Esophagus muscularis mucosa (tissue), 4 donors: ENCODE measurements around the gene SCAMP3. TPM values are rescaled to one million over a fixed set of nuclear protein-coding genes. Genes with fewer than 3 reads are reported as not detected.

Source experiments
- DNase-seq: peaks from one replicate; pipeline ENCODE4 v3.0.0-alpha.2; 2017; ENCODE audit errors: extremely low spot score
- H3K27ac ChIP-seq, 4 donors: fragments of 200-600 bp; sonication (generic); replicated peaks in 1 of 4; 1 replicate in 3 of 4; 2 replicates in 1 of 4; pipeline ENCODE4 v1.5.1; 2016 to 2019; ENCODE audit warnings: mild to moderate bottlenecking in 1 of 4
- H3K27me3 ChIP-seq, 4 donors: fragments of 200-600 bp; sonication (generic); one replicate each; pipeline versions ENCODE4 v1.5.1 to v1.6.0; 2016 to 2019
- H3K36me3 ChIP-seq, 4 donors: fragments of 200-600 bp; sonication (generic); one replicate each; pipeline ENCODE4 v1.5.1; 2016 to 2019
- H3K4me1 ChIP-seq, 4 donors: fragments of 200-600 bp; sonication (generic); one replicate each; pipeline ENCODE4 v1.5.1; 2016 to 2019
- H3K4me3 ChIP-seq, 4 donors: fragments of 200-600 bp; sonication (generic); 1 replicate in 2 of 4; 2 replicates in 2 of 4; pipeline ENCODE4 v1.5.1; 2016 to 2019; ENCODE audit warnings: mild to moderate bottlenecking in 4 of 4, moderate library complexity in 1 of 4
- H3K9me3 ChIP-seq, 4 donors: fragments of 200-600 bp; sonication (generic); 1 replicate in 3 of 4; 2 replicates in 1 of 4; pipeline ENCODE4 v1.5.1; 2016 to 2019
- CTCF ChIP-seq, 3 experiments: fragments of 200-600 bp in 2 of 3; fragments of 450-650 bp in 1 of 3; sonication (generic) in 2 of 3; IDR thresholded peaks; one replicate each; pipeline ENCODE4 v1.5.1; 2017 to 2019; ENCODE audit warnings: antibody characterized with exemption in 3 of 3, mild to moderate bottlenecking in 2 of 3, moderate library complexity in 1 of 3
- EP300 ChIP-seq: sonication (generic); formaldehyde crosslinking; IDR thresholded peaks from one replicate; pipeline ENCODE4 v1.6.1; 2017; ENCODE audit warnings: antibody characterized with exemption
- POLR2A ChIP-seq: fragments of 450-650 bp; IDR thresholded peaks from one replicate; pipeline ENCODE4 v1.6.1; 2017; ENCODE audit warnings: antibody characterized with exemption, moderate library complexity, mild to moderate bottlenecking, low read depth
- POLR2AphosphoS5 ChIP-seq, 2 donors: sonication (generic); formaldehyde crosslinking; IDR thresholded peaks; one replicate each; pipeline ENCODE4 v1.6.1; 2017; ENCODE audit warnings: antibody characterized with exemption in 2 of 2
- WGBS: methylation state at CpG from one replicate; pipeline ENCODE4 v1.1.5; 2018; 5-methylcytosine and 5-hydroxymethylcytosine counted together
- intact Hi-C: fragments of 100-400 bp; cut with DNase I; formaldehyde crosslinking; loops from one replicate; pipeline ENCODE4 v1.15.1; 2023
- total RNA-seq, 4 donors: library from RNA; depleted of rRNA; stranded (reverse); fragments of >200 nt; gene quantifications; one replicate each; pipeline versions ENCODE4 v1.1.0 to v1.2.1, GENCODE V29; 2016

Gene SCAMP3
- total RNA-seq, 4 donors from 2014 or later, result 33.6 to 56.0 (median 43.5) TPM

DNA sequence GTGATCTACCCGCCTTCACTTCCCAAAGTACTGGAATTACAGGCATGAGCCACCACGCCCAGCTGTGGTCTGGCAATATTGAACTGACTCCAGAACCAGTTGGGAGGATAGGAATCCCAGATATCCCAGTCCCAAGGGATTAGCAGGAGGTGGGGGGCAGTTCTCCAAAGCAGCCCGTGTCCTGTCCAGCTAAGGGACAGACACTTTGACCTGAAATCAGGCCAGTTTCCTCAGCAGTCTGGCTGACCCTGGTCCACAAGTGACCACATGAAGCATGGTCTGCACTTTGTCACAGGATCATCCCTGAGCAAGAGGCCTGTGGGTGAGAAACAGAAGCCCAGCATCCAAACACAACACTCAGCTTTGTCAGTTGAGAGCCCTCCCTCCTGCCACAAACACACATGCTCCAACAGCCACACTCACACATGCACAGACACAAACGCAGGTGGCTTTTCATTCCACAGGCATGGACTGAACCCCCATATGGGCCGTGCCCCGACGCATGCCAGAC lies 43.8 kb upstream of the SCAMP3 start:
- TF ChIP-seq POLR2AphosphoS5 (IDR thresholded peaks at IDR 0.05) (no peak), EP300 (no peak), POLR2A (no peak), CTCF (IDR thresholded peaks at IDR 0.05) (no peak)
- H3K9me3 ChIP-seq, result no peaks in the 10 kb centered on the region
- H3K27ac ChIP-seq, result no peak overlapping the region
- intact Hi-C loops, result no loop called here
- no peak overlapping the region for H3K4me3 ChIP-seq
- H3K4me1 ChIP-seq, result peaks cover 16 to 27% (median 27%) of the 10 kb centered on the region in 4 donors
- 79% methylated on average over 5 of the region's 7 CpGs for WGBS
- peaks cover 0 to 9% (median 5%) of the 10 kb centered on the region in 4 donors for H3K36me3 ChIP-seq
- no peak for DNase-seq
- H3K27me3 ChIP-seq, result no peaks in the 10 kb centered on the region

GRCh38 chr1:155304558-155305063 lies 42.5 kb upstream of the SCAMP3 start:
- Histone ChIP-seq H3K36me3 (no peaks in the 10 kb centered on the region), H3K27ac (no peak overlapping the region), H3K4me3 (no peak overlapping the region), H3K9me3 (no peaks in the 10 kb centered on the region), H3K27me3 (no peaks in the 10 kb centered on the region), H3K4me1 (peaks cover 4 to 15% (median 13%) of the 10 kb centered on the region in 4 donors)
- DNase-seq, result no peak
- 80% methylated on average over 11 of the region's 11 CpGs for WGBS
- intact Hi-C loops, result no loop called here
- TF ChIP-seq POLR2A (no peak), EP300 (no peak), POLR2AphosphoS5 (IDR thresholded peaks at IDR 0.05) (no peak), CTCF (IDR thresholded peaks at IDR 0.05) (no peak)

- H3K4me1 ChIP-seq, result no peaks in the 10 kb centered on the region
- WGBS, result 88% methylated on average over 5 of the region's 5 CpGs
- H3K9me3 ChIP-seq, result no peaks in the 10 kb centered on the region
- DNase-seq, result no peak
- no peak within 1 kb of the TSS for H3K27ac ChIP-seq
- H3K36me3 ChIP-seq, result no peaks in the 10 kb centered on the region
- H3K27me3 ChIP-seq, result peaks cover 0 to 20% (median 0%) of the 10 kb centered on the region in 4 donors
- H3K4me3 ChIP-seq, result no peak within 1 kb of the TSS
- intact Hi-C loops, result no loop called here
- no peak for TF ChIP-seq CTCF (IDR thresholded peaks at IDR 0.05)
These were observed 39.2 kb upstream of the SCAMP3 start, which contains the start of gene PKLR for GRCh38 chr1:155301342-155301841. Gene PKLR (minus strand): TSS chr1:155301438. CDS start chr1:155301395, 43 bp downstream.

DNA sequence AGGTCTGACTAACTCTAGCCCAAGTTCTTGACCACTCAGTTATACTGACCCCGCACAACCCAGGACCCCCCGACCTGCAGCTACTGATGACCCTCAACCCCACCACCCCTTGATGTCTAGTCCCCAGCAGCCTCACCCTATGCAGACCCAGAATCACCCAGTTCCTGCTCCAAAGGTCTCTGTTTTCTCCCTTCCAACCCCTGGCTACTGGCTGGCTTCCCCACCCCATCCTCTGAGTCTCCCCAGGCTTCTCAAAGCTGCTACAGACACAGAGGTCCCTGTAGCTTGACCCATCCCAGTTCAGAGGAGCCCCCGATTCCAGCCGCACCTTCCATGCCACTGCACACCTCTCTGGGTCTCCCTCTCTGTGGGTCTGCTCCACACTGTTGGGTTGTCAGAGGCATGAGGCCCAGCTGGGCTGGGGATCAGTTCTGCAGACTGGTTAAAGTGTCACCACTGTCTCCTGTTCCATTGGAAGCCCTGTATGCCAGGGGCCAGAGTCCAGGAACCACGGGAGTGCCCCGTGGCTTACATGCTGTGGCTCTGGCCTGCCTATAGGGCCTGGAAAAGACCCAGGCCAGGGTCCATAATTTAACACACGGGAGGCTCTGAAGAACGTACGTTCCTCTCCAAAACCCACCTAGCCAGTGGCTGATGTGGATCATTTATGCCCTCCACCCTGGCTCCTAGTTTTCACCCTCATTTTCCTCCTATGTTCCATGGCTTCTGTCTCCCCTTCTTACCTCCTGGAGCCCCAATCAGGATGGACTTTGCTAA lies 38.6 kb upstream of the SCAMP3 start:
- TF ChIP-seq CTCF (IDR thresholded peaks at IDR 0.05), result no peak
- no peak for TF ChIP-seq POLR2A
- no peak for TF ChIP-seq EP300
- TF ChIP-seq POLR2AphosphoS5 (IDR thresholded peaks at IDR 0.05), result no peak

More for the DNA sequence above, 38.6 kb upstream of the SCAMP3 start:
- no peak overlapping the region for H3K4me3 ChIP-seq
- intact Hi-C loops, result no loop called here
- no peaks in the 10 kb centered on the region for H3K9me3 ChIP-seq
- no peak for DNase-seq
- no peaks in the 10 kb centered on the region for H3K36me3 ChIP-seq
- peaks cover 0 to 26% (median 1%) of the 10 kb centered on the region in 4 donors for H3K27me3 ChIP-seq
- peaks cover 0 to 1% (median under 1%) of the 10 kb centered on the region in 4 donors for H3K4me1 ChIP-seq
- 86% methylated on average over 9 of the region's 9 CpGs for WGBS
- no peak overlapping the region for H3K27ac ChIP-seq
